HG02763 (cell line): Measurements from ENCODE around the gene EZH2.

ENCODE experiments used
- ATAC-seq: cut with Tn5 transposase; IDR thresholded peaks from one replicate; pipeline ENCODE4 v1.9.1; 2021; ENCODE audit warnings: mild to moderate bottlenecking, moderate library complexity; ENCODE audit not compliant: unreplicated experiment

Gene EZH2

GRCh38 chr7:148772297-148773089 is 111.6 kb downstream of the EZH2 start:
- no peak for ATAC-seq

- no peak for ATAC-seq
These were observed 114.1 kb downstream of the EZH2 start for GRCh38 chr7:148770004-148770403.

DNA sequence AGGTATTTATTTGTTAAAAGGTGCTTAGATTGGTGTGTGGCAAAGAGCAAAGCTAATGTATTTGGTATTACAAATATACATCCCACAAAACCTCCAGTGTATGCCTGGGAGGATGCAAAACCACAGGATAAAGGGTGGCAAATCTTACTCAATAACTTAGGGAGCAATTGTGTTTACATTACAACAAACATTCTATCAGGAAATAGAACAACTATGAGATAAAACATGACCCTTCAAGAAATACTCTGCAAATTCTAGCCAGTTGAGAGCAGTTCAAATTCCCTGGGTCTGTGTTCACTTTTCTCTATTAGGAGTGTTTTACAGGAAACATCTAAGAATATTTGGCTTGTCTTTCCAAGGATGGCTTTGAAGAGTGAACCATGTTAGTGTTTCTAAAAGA is 120.5 kb downstream of the EZH2 start:
- ATAC-seq: no peak

DNA sequence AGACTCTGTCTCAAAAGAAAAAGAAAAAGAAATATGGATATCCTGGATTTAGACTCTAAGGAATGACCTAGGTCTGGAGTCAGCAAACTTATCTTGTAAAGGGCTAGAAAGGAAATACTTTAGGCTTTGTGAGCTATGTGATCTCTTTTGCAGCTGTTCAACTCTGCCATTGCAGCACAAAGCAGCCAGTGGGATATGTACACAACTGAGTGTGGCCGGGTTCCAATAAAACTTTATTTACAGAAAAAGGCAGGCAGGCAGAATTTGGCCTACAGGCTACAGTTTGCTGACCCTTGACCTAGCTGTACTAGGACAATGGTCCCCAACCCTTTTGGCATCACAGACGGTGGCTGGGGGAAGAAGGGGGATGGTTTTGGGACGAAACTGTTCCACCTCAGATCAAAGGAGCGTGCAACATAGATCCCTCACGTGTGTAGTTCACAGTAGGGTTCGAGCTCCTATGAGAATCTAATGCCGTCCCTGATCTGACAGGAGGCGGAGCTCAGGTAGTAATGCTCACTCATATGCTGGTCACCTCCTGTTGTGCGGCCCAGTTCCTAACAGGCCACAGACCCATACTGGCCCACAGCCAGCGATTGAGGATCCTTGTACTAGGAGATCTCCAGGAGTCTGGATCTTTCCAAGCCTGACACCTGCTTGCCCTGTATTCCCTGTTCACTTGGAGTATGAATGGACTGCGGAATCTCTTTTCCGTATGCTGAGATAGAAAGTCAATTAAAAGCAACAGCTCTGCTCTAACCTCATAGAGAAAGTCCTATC is 122.4 kb downstream of the EZH2 start:
- no peak for ATAC-seq
